Measurements from ENCODE around the gene XPNPEP2. TPM values are rescaled to one million over a fixed set of nuclear protein-coding genes. Genes with fewer than 3 reads are reported as not detected.

The XPNPEP2 gene
- total RNA-seq, 1 donor from 2014 or later = not detected

DNA sequence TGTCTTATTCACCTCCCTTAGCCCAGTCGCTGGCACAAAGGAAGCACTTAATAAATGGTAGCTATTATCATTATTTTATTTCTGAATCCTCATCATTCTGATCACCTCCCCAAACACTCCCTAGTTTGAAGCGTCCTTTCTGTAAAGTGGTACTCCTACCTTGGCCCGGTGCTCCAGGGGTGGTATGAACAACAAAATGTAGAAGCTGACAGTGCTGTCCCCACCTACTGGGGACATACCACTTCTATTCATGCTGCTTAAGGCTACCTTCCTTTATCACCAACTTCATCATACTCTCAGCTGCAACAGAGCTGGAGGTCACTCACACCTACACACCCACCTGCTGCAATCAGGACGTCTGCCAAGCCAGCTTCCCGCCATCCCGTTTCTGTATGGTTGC lies 43.2 kb upstream of the XPNPEP2 start:
- Histone ChIP-seq H3K27me3 (ENCODE audit: control insufficient read depth, insufficient read depth, low read length) (no peaks in the 10 kb centered on the region), H3K36me3 (ENCODE audit: control insufficient read depth, insufficient read depth, low read length) (no peaks in the 10 kb centered on the region), H3K4me3 (ENCODE audit: low read depth, low read length) (no peak overlapping the region)
- peak; percentile 28 for FAIRE-seq
- no peak for DNase-seq (ENCODE audit: low read depth)
- TF ChIP-seq, protein P1, sequence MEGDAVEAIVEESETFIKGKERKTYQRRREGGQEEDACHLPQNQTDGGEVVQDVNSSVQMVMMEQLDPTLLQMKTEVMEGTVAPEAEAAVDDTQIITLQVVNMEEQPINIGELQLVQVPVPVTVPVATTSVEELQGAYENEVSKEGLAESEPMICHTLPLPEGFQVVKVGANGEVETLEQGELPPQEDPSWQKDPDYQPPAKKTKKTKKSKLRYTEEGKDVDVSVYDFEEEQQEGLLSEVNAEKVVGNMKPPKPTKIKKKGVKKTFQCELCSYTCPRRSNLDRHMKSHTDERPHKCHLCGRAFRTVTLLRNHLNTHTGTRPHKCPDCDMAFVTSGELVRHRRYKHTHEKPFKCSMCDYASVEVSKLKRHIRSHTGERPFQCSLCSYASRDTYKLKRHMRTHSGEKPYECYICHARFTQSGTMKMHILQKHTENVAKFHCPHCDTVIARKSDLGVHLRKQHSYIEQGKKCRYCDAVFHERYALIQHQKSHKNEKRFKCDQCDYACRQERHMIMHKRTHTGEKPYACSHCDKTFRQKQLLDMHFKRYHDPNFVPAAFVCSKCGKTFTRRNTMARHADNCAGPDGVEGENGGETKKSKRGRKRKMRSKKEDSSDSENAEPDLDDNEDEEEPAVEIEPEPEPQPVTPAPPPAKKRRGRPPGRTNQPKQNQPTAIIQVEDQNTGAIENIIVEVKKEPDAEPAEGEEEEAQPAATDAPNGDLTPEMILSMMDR (IDR thresholded peaks at IDR 0.05; ENCODE audit: insufficient read depth, low read length, severe bottlenecking) = no peak

DNA sequence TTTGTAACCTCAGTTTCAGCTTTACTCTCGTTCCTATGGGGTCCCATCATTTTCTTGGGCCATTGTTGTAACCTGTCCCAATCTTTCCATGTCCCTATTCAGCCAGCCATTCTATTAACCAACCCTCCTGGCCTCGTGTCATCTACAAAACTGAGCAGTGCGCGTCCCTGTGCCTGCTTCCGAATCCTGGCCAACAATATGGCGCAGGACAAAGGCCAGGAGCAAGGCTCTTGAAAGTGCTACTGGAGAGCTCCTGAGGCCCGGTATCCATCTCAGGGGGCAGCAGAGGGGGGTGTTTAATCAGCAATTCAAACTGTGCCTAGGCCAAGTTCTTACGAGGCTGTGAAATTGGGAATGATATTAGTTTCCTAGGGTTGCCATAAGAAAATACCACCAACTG lies 42.8 kb upstream of the XPNPEP2 start:
- Histone ChIP-seq H3K36me3 (ENCODE audit: control insufficient read depth, insufficient read depth, low read length) (no peaks in the 10 kb centered on the region), H3K4me3 (ENCODE audit: low read depth, low read length) (no peak overlapping the region), H3K27me3 (ENCODE audit: control insufficient read depth, insufficient read depth, low read length) (no peaks in the 10 kb centered on the region)
- DNase-seq (ENCODE audit: low read depth) (no peak), FAIRE-seq (no peak)
- TF ChIP-seq, protein P1 (IDR thresholded peaks at IDR 0.05; ENCODE audit: insufficient read depth, low read length, severe bottlenecking) = no peak

DNA sequence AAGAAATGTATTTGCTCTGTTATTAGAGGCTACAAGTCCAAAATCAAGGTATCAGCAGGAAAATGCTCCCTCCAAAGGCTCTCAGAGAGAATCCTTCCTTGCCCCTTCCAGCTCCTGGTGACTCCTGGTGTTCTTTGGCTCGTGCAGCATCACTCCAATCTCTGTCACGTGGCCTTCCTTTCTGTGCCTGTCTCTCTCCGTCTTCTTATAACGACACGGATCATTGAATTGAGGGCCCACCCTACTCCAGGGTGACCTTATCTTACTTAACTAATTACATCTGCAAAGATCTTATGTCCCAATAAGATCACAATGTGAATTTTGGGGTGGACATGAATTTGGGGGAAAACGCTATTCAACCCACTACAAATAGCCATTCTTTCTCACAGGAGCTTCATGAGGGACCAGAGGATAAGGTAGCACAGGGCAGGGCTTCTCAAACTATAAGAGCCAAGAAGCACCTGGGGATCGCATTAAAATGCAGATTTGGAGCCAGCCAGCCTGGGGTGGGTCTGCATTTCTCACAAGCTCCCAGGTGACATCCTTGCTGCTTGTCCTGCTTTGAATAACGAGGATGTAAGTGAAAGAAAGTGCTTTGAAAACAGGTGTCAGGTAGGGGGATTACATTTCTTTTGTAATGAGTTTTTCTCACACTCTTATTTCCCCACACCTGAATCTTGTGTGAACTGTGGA lies 42.2 kb upstream of the XPNPEP2 start:
- no peaks in the 10 kb centered on the region for H3K27me3 ChIP-seq (ENCODE audit: control insufficient read depth, insufficient read depth, low read length)
- H3K4me3 ChIP-seq (ENCODE audit: low read depth, low read length) = no peak overlapping the region
- TF ChIP-seq, protein P1 (IDR thresholded peaks at IDR 0.05; ENCODE audit: insufficient read depth, low read length, severe bottlenecking) = no peak
- no peak for FAIRE-seq
- DNase-seq (ENCODE audit: low read depth) = no peak
- no peaks in the 10 kb centered on the region for H3K36me3 ChIP-seq (ENCODE audit: control insufficient read depth, insufficient read depth, low read length)

DNA sequence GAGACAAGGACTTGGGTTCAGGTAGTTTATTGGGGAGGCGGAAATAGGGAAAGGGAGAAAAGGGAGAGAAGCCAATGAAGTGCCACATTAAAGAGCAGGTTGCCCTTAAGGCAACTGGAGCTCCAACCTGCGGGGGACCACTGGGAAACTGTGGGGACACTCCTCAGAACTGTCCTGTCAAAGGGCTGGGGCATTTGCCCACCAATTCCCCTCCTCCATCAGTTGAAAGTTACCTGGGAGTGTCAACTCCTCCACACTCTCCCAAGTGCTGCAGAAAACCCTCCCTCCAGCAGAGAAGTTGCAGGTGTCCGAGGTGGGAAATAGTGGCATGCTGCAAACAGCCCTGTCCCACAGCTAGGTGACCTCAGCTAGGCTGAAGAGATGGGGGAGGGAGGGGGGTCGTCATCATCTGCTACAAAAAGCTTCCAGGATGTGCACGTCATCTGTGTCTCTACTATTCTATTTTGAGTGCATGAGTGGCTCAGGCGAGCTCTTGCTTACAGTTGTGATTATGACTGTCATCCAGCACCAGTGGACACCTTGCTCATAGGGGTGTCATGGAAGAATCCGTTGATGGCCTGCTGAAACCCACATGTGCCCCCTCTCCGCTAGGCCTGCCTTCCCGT lies 41.5 kb upstream of the XPNPEP2 start:
- TF ChIP-seq, protein P1 (IDR thresholded peaks at IDR 0.05; ENCODE audit: insufficient read depth, low read length, severe bottlenecking) = no peak
- Histone ChIP-seq H3K27me3 (ENCODE audit: control insufficient read depth, insufficient read depth, low read length) (no peaks in the 10 kb centered on the region), H3K36me3 (ENCODE audit: control insufficient read depth, insufficient read depth, low read length) (no peaks in the 10 kb centered on the region), H3K4me3 (ENCODE audit: low read depth, low read length) (no peak overlapping the region)
- DNase-seq (ENCODE audit: low read depth) = no peak
- FAIRE-seq = no peak

DNA sequence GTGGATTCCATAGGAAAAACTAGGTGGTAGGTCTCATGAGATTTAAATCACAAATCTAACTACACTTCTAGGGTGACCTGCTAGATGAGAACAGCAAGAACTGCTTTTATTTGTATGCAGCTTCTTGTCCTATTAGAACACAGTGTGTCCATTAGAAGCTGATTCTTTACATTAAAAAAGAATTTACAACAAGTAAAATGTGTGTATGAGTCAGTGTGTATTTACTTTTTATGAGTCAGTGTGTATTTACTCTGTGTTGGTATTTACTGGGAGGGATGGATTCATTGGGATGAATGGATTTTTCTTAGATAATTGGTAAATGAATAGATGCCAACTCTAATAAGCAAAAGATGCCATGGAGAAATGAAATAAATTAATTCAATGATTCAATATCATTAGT lies 40.6 kb upstream of the XPNPEP2 start:
- H3K36me3 ChIP-seq (ENCODE audit: control insufficient read depth, insufficient read depth, low read length) = no peaks in the 10 kb centered on the region
- H3K27me3 ChIP-seq (ENCODE audit: control insufficient read depth, insufficient read depth, low read length) = no peaks in the 10 kb centered on the region
- DNase-seq (ENCODE audit: low read depth) = peak; percentile 69
- no peak for FAIRE-seq
- TF ChIP-seq, protein P1 (IDR thresholded peaks at IDR 0.05; ENCODE audit: insufficient read depth, low read length, severe bottlenecking) = no peak
- no peak overlapping the region for H3K4me3 ChIP-seq (ENCODE audit: low read depth, low read length)
